ENCODE results near the gene ZCCHC2. TPM values are rescaled to one million over a fixed set of nuclear protein-coding genes. Genes with fewer than 3 reads are reported as not detected.

The ZCCHC2 gene
- 10 to 100 TPM; 14.6 to 76.5 (median 19.3) TPM for total RNA-seq
- polyA plus RNA-seq: 1 to 10 TPM; 3.9 to 4.9 (median 3.9) TPM
- long read RNA-seq, donor 1, partial matches to known transcripts: 0 of 1 reads
- long read RNA-seq, donor 1, other reads (novel, unspliced or antisense): 0 of 1 reads
- long read RNA-seq, donor 2: 0 reads
- long read RNA-seq, donor 3: 0 reads
- long read RNA-seq, donor 4: 0 reads
- long read RNA-seq, donor 5, partial matches to known transcripts: 0 of 1 reads
- long read RNA-seq, donor 5, other reads (novel, unspliced or antisense): 0 of 1 reads
- long read RNA-seq, donor 6, full-length matches to known transcripts: 3 of 3 reads
- long read RNA-seq, donor 6, partial matches to known transcripts: 0 of 3 reads
- long read RNA-seq, donor 6, other reads (novel, unspliced or antisense): 0 of 3 reads
- long read RNA-seq, donor 7, transcript ZCCHC2-206 (1 exons, 1,877 nt): major isoform, 5 of 5 reads
- long read RNA-seq, donor 7, partial matches to known transcripts: 0 of 5 reads
- long read RNA-seq, donor 7, other reads (novel, unspliced or antisense): 0 of 5 reads
- long read RNA-seq, donor 8, partial matches to known transcripts: 0 of 2 reads
- long read RNA-seq, donor 8, other reads (novel, unspliced or antisense): 0 of 2 reads
- long read RNA-seq, donor 9, full-length matches to known transcripts: 1 of 1 reads
- long read RNA-seq, donor 9, partial matches to known transcripts: 0 of 1 reads
- long read RNA-seq, donor 9, other reads (novel, unspliced or antisense): 0 of 1 reads
- long read RNA-seq, donor 10: 0 reads

- Histone ChIP-seq H3K4me1 (peaks cover 14 to 34% (median 31%) of the 10 kb centered on the region in 4 donors), H3K9me3 (no peaks in the 10 kb centered on the region), H3K27me3 (no peaks in the 10 kb centered on the region), H3K36me3 (no peaks in the 10 kb centered on the region), H3K4me3 (peak within 1 kb of the TSS; percentile 70 to 92 (median 85)), H3K27ac (peak within 1 kb of the TSS; percentile 92 to 99 (median 96))
- peak; percentile 78 to 94 (median 93) for TF ChIP-seq POLR2AphosphoS5 (IDR thresholded peaks at IDR 0.05)
- peak in 2 of 4 donors; percentile 18 to 64 for TF ChIP-seq POLR2A (IDR thresholded peaks at IDR 0.05)
- TF ChIP-seq, protein P1, sequence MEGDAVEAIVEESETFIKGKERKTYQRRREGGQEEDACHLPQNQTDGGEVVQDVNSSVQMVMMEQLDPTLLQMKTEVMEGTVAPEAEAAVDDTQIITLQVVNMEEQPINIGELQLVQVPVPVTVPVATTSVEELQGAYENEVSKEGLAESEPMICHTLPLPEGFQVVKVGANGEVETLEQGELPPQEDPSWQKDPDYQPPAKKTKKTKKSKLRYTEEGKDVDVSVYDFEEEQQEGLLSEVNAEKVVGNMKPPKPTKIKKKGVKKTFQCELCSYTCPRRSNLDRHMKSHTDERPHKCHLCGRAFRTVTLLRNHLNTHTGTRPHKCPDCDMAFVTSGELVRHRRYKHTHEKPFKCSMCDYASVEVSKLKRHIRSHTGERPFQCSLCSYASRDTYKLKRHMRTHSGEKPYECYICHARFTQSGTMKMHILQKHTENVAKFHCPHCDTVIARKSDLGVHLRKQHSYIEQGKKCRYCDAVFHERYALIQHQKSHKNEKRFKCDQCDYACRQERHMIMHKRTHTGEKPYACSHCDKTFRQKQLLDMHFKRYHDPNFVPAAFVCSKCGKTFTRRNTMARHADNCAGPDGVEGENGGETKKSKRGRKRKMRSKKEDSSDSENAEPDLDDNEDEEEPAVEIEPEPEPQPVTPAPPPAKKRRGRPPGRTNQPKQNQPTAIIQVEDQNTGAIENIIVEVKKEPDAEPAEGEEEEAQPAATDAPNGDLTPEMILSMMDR (IDR thresholded peaks at IDR 0.05): no peak
- no peak for TF ChIP-seq EP300 (IDR thresholded peaks at IDR 0.05)
- whole genome bisulfite sequencing, 5 donors: 0 to 1% (median 0%) methylated on average over 3 to 87 of the region's 87 CpGs
- DNase-seq: peak; percentile 98 to 99
- intact Hi-C loops (cut with DNase I; ENCODE audit: low total_unique reads): no loop called here
Observed at GRCh38 chr18:62522504-62523254, at the start of gene ZCCHC2. Gene ZCCHC2, plus strand, starts transcription at chr18:62523025. Its CDS starts 400 bp downstream, at chr18:62523425.

DNA sequence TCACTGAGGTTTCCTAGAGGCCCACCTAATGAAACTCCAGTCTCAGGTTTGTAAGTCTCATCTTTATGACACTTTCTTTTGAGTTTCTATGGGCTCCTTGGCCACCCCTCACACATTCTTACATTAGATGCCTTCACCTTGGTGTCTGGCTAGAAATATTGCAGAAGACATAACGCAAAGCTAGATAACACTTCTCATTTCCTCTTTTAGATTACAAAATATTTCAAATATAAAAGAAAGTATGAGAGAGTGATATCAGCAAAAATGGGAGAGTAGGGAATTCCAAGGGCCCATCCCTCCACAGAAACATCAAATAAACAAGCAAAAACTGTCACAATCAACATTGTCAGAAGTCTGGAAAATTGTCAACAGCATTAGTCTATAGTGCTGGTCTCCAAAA lies 43.3 kb upstream of the ZCCHC2 start:
- Histone ChIP-seq H3K27me3 (no peaks in the 10 kb centered on the region), H3K27ac (no peak overlapping the region), H3K4me3 (no peak overlapping the region), H3K4me1 (no peaks in the 10 kb centered on the region), H3K36me3 (no peaks in the 10 kb centered on the region), H3K9me3 (peaks cover 0 to 19% (median 16%) of the 10 kb centered on the region in 4 donors)
- DNase-seq: no peak
- WGBS, 5 donors: 77 to 91% (median 86%) methylated on average over 1 of the region's 1 CpG
- no peak for TF ChIP-seq POLR2A (IDR thresholded peaks at IDR 0.05)
- no peak for TF ChIP-seq EP300 (IDR thresholded peaks at IDR 0.05)
- TF ChIP-seq POLR2AphosphoS5 (IDR thresholded peaks at IDR 0.05): no peak
- TF ChIP-seq, protein P1 (IDR thresholded peaks at IDR 0.05): no peak
- intact Hi-C loops (cut with DNase I; ENCODE audit: low total_unique reads): no loop called here

GRCh38 chr18:62480927-62481326 lies 41.9 kb upstream of the ZCCHC2 start:
- TF ChIP-seq POLR2A (IDR thresholded peaks at IDR 0.05) (no peak), EP300 (IDR thresholded peaks at IDR 0.05) (no peak), POLR2AphosphoS5 (IDR thresholded peaks at IDR 0.05) (no peak)
- TF ChIP-seq, protein P1 (IDR thresholded peaks at IDR 0.05): no peak
- Histone ChIP-seq H3K27me3 (no peaks in the 10 kb centered on the region), H3K4me3 (no peak overlapping the region), H3K9me3 (peaks cover 0 to 19% (median 16%) of the 10 kb centered on the region in 4 donors), H3K27ac (no peak overlapping the region), H3K36me3 (no peaks in the 10 kb centered on the region), H3K4me1 (no peaks in the 10 kb centered on the region)
- intact Hi-C loops (cut with DNase I; ENCODE audit: low total_unique reads): no loop called here
- no peak for DNase-seq

GRCh38 chr18:62484941-62485340 lies 37.9 kb upstream of the ZCCHC2 start:
- TF ChIP-seq, protein P1 (IDR thresholded peaks at IDR 0.05): no peak
- TF ChIP-seq EP300 (IDR thresholded peaks at IDR 0.05) (no peak), POLR2AphosphoS5 (IDR thresholded peaks at IDR 0.05) (no peak), POLR2A (IDR thresholded peaks at IDR 0.05) (no peak)
- H3K36me3 ChIP-seq: no peaks in the 10 kb centered on the region
- 69 to 75% (median 71%) methylated on average over 8 of the region's 8 CpGs for WGBS, 5 donors
- H3K4me1 ChIP-seq: peaks cover 0 to 10% (median 3%) of the 10 kb centered on the region in 4 donors
- no peak overlapping the region for H3K4me3 ChIP-seq
- no peak overlapping the region for H3K27ac ChIP-seq
- H3K27me3 ChIP-seq: peaks cover 0 to 13% (median 0%) of the 10 kb centered on the region in 3 donors
- no peak for DNase-seq
- peaks cover 0 to 15% (median 14%) of the 10 kb centered on the region in 4 donors for H3K9me3 ChIP-seq
- intact Hi-C loops (cut with DNase I; ENCODE audit: low total_unique reads): no loop called here
